ENCODE results near the gene HOXA2.

DNA sequence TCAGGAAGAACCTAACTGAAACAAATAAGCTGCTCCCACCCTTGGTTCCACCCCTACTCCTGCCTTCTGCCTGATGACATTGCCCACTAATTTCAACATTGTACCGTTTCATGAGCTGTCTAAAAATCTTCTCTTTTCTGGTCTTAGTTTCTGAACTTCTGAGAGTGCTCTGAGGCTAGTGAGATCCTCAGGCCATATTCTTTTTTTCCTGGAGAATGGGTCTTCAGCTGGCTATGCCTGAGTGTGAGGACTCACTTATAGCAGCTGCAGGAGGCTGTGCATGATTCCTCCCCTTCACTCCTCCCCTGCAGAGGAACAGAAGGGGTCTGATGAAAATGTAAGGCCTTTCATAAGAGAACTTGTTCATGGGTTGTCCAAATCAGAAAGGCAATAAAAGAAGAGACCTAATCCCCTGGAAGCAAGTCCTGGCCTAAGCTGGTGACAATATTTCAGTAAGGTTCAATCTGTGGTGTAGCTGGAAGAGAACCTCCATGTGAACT is 17.0 kb upstream of the HOXA2 start:
- TF ChIP-seq KDM1A (CRISPR knock-in tag; IDR thresholded peaks at IDR 0.05) (no peak), HDAC2 (CRISPR knock-in tag; IDR thresholded peaks at IDR 0.05) (no peak), CEBPB (IDR thresholded peaks at IDR 0.05; ENCODE audit: borderline replicate concordance, low read depth, low read length) (no peak), CREB1 (IDR thresholded peaks at IDR 0.05) (no peak), CREB1 (CRISPR knock-in tag; IDR thresholded peaks at IDR 0.05) (no peak), ZKSCAN8 (CRISPR knock-in tag; IDR thresholded peaks at IDR 0.05; ENCODE audit: borderline replicate concordance) (no peak), MAF1 (CRISPR knock-in tag; IDR thresholded peaks at IDR 0.05; ENCODE audit: borderline replicate concordance) (no peak), SAFB2 (CRISPR knock-in tag; IDR thresholded peaks at IDR 0.05; ENCODE audit: borderline replicate concordance, low read depth) (no peak), PHF8 (CRISPR knock-in tag; IDR thresholded peaks at IDR 0.05) (no peak), JUN (CRISPR knock-in tag; IDR thresholded peaks at IDR 0.05) (no peak)
- TF ChIP-seq, protein P1, sequence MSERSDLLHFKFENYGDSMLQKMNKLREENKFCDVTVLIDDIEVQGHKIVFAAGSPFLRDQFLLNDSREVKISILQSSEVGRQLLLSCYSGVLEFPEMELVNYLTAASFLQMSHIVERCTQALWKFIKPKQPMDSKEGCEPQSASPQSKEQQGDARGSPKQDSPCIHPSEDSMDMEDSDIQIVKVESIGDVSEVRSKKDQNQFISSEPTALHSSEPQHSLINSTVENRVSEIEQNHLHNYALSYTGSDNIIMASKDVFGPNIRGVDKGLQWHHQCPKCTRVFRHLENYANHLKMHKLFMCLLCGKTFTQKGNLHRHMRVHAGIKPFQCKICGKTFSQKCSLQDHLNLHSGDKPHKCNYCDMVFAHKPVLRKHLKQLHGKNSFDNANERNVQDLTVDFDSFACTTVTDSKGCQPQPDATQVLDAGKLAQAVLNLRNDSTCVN (CRISPR knock-in tag; IDR thresholded peaks at IDR 0.05; ENCODE audit: borderline replicate concordance) = no peak
- TF ChIP-seq, protein P2, sequence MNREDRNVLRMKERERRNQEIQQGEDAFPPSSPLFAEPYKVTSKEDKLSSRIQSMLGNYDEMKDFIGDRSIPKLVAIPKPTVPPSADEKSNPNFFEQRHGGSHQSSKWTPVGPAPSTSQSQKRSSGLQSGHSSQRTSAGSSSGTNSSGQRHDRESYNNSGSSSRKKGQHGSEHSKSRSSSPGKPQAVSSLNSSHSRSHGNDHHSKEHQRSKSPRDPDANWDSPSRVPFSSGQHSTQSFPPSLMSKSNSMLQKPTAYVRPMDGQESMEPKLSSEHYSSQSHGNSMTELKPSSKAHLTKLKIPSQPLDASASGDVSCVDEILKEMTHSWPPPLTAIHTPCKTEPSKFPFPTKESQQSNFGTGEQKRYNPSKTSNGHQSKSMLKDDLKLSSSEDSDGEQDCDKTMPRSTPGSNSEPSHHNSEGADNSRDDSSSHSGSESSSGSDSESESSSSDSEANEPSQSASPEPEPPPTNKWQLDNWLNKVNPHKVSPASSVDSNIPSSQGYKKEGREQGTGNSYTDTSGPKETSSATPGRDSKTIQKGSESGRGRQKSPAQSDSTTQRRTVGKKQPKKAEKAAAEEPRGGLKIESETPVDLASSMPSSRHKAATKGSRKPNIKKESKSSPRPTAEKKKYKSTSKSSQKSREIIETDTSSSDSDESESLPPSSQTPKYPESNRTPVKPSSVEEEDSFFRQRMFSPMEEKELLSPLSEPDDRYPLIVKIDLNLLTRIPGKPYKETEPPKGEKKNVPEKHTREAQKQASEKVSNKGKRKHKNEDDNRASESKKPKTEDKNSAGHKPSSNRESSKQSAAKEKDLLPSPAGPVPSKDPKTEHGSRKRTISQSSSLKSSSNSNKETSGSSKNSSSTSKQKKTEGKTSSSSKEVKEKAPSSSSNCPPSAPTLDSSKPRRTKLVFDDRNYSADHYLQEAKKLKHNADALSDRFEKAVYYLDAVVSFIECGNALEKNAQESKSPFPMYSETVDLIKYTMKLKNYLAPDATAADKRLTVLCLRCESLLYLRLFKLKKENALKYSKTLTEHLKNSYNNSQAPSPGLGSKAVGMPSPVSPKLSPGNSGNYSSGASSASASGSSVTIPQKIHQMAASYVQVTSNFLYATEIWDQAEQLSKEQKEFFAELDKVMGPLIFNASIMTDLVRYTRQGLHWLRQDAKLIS (CRISPR knock-in tag; IDR thresholded peaks at IDR 0.05) = no peak
- TF ChIP-seq, protein P3, sequence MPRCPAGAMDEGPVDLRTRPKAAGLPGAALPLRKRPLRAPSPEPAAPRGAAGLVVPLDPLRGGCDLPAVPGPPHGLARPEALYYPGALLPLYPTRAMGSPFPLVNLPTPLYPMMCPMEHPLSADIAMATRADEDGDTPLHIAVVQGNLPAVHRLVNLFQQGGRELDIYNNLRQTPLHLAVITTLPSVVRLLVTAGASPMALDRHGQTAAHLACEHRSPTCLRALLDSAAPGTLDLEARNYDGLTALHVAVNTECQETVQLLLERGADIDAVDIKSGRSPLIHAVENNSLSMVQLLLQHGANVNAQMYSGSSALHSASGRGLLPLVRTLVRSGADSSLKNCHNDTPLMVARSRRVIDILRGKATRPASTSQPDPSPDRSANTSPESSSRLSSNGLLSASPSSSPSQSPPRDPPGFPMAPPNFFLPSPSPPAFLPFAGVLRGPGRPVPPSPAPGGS (CRISPR knock-in tag; IDR thresholded peaks at IDR 0.05) = no peak
- TF ChIP-seq, protein P4, sequence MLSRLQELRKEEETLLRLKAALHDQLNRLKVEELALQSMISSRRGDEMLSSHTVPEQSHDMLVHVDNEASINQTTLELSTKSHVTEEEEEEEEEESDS (CRISPR knock-in tag; IDR thresholded peaks at IDR 0.05; ENCODE audit: borderline replicate concordance) = no peak
- TF ChIP-seq, protein P5, sequence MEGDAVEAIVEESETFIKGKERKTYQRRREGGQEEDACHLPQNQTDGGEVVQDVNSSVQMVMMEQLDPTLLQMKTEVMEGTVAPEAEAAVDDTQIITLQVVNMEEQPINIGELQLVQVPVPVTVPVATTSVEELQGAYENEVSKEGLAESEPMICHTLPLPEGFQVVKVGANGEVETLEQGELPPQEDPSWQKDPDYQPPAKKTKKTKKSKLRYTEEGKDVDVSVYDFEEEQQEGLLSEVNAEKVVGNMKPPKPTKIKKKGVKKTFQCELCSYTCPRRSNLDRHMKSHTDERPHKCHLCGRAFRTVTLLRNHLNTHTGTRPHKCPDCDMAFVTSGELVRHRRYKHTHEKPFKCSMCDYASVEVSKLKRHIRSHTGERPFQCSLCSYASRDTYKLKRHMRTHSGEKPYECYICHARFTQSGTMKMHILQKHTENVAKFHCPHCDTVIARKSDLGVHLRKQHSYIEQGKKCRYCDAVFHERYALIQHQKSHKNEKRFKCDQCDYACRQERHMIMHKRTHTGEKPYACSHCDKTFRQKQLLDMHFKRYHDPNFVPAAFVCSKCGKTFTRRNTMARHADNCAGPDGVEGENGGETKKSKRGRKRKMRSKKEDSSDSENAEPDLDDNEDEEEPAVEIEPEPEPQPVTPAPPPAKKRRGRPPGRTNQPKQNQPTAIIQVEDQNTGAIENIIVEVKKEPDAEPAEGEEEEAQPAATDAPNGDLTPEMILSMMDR (CRISPR knock-in tag; IDR thresholded peaks at IDR 0.05) = no peak

All from HepG2 (cell line).